CD14-positive monocyte (primary cell): ENCODE data around the gene BLM. TPM values are rescaled to one million over a fixed set of nuclear protein-coding genes. Genes with fewer than 3 reads are reported as not detected.
A peak's percentile ranks its signal among the peaks of the same experiment; 100 is the strongest.

ENCODE experiments used
- DNase-seq, 3 donors: peaks; one replicate each; pipeline ENCODE4 v3.0.0-alpha.2; 2011 to 2022
- H2AFZ ChIP-seq: 2 replicates; pipeline ENCODE4 v1.6.0; 2012; ENCODE audit warnings: mild to moderate bottlenecking, low read depth, low read length, inconsistent platforms; ENCODE audit not compliant: insufficient read depth, poor library complexity, severe bottlenecking
- H3K27ac ChIP-seq, 2 donors: 1 replicate in 1 of 2; 2 replicates in 1 of 2; pipeline ENCODE4 v1.5.1; 2012 to 2013; ENCODE audit warnings: low read length in 2 of 2, control low read depth in 1 of 2, inconsistent platforms in 1 of 2, low read depth in 1 of 2, mild to moderate bottlenecking in 1 of 2
- H3K27me3 ChIP-seq, 2 donors: one replicate each; pipeline versions ENCODE4 v1.6.0 to v1.6.1; 2011 to 2013; ENCODE audit warnings: low read length in 2 of 2; ENCODE audit not compliant: control insufficient read depth in 2 of 2, insufficient read depth in 2 of 2
- H3K36me3 ChIP-seq, 2 donors: replicated peaks in 1 of 2; 1 replicate in 1 of 2; 2 replicates in 1 of 2; pipeline versions ENCODE4 v1.5.1 to v1.6.1; 2012 to 2013; ENCODE audit warnings: low read length in 2 of 2, control low read depth in 1 of 2, inconsistent platforms in 1 of 2, mild to moderate bottlenecking in 1 of 2; ENCODE audit not compliant: insufficient read depth in 2 of 2, control insufficient read depth in 1 of 2
- H3K4me1 ChIP-seq, 2 donors: 1 replicate in 1 of 2; 2 replicates in 1 of 2; pipeline versions ENCODE4 v1.5.1 to v1.6.1; 2012 to 2013; ENCODE audit warnings: low read length in 2 of 2, control low read depth in 1 of 2, inconsistent platforms in 1 of 2, mild to moderate bottlenecking in 1 of 2, moderate library complexity in 1 of 2; ENCODE audit not compliant: insufficient read depth in 2 of 2, control insufficient read depth in 1 of 2
- H3K4me2 ChIP-seq: replicated peaks from 2 replicates; pipeline ENCODE3; 2012; ENCODE audit warnings: low read length, moderate library complexity, mild to moderate bottlenecking; ENCODE audit not compliant: poor library complexity, severe bottlenecking; ENCODE audit errors: extremely low read depth
- H3K4me3 ChIP-seq, 3 experiments: fragments of 200-600 bp in 1 of 3; sonication (generic) in 1 of 3; replicated peaks in 1 of 3; 1 replicate in 2 of 3; 2 replicates in 1 of 3; pipeline ENCODE4 v1.5.1; 2011 to 2013; ENCODE audit warnings: low read length in 3 of 3, mild to moderate bottlenecking in 3 of 3, control low read depth in 2 of 3, low read depth in 2 of 3, inconsistent platforms in 1 of 3, moderate library complexity in 1 of 3
- H3K79me2 ChIP-seq: 2 replicates; pipeline ENCODE4 v1.6.0; 2012; ENCODE audit warnings: mild to moderate bottlenecking, control low read depth, inconsistent platforms, low read length, moderate library complexity; ENCODE audit not compliant: insufficient read depth
- H3K9ac ChIP-seq: 2 replicates; pipeline ENCODE4 v1.6.0; 2017; ENCODE audit warnings: low read length, mild to moderate bottlenecking; ENCODE audit not compliant: insufficient read depth, poor library complexity, severe bottlenecking
- H3K9me3 ChIP-seq, 2 donors: replicated peaks in 1 of 2; 1 replicate in 1 of 2; 2 replicates in 1 of 2; pipeline versions ENCODE4 v1.5.1 to v1.6.1; 2012 to 2013; ENCODE audit warnings: low read length in 2 of 2, control low read depth in 1 of 2; ENCODE audit not compliant: control insufficient read depth in 1 of 2, insufficient read depth in 1 of 2
- H4K20me1 ChIP-seq: 2 replicates; pipeline ENCODE4 v1.6.0; 2012; ENCODE audit warnings: mild to moderate bottlenecking, low read length, control low read depth, moderate library complexity; ENCODE audit not compliant: insufficient read depth
- H3K27ac Mint-ChIP-seq, 7 donors: one replicate each; pipeline ENCODE4 v1.8.0; 2020; ENCODE audit warnings: mild to moderate bottlenecking in 7 of 7, mixed read lengths in 7 of 7, moderate library complexity in 6 of 7, inconsistent platforms in 2 of 7
- H3K27me3 Mint-ChIP-seq, 3 donors: one replicate each; pipeline ENCODE4 v1.8.0; 2021 to 2022; ENCODE audit warnings: low read depth in 3 of 3, mild to moderate bottlenecking in 3 of 3, mixed read lengths in 3 of 3, moderate library complexity in 3 of 3, inconsistent platforms in 1 of 3
- H3K36me3 Mint-ChIP-seq, 2 donors: one replicate each; pipeline ENCODE4 v1.8.0; 2020; ENCODE audit warnings: mixed read lengths in 2 of 2, inconsistent platforms in 1 of 2, mild to moderate bottlenecking in 1 of 2
- H3K4me1 Mint-ChIP-seq: one replicate; pipeline ENCODE4 v1.8.0; 2020; ENCODE audit warnings: mild to moderate bottlenecking, mixed read lengths
- H3K4me3 Mint-ChIP-seq, 2 donors: one replicate each; pipeline ENCODE4 v1.8.0; 2020; ENCODE audit warnings: mild to moderate bottlenecking in 2 of 2, mixed read lengths in 2 of 2, moderate library complexity in 1 of 2
- H3K9me3 Mint-ChIP-seq, 7 donors: one replicate each; pipeline ENCODE4 v1.8.0; 2020 to 2022; ENCODE audit warnings: mixed read lengths in 7 of 7, mild to moderate bottlenecking in 6 of 7, moderate library complexity in 6 of 7, inconsistent platforms in 2 of 7
- WGBS: methylation state at CpG from one replicate; pipeline ENCODE4 v1.1.5; 2013; ENCODE audit warnings: missing lambda C conversion rate; ENCODE audit not compliant: insufficient coverage; 5-methylcytosine and 5-hydroxymethylcytosine counted together
- intact Hi-C, 2 donors: fragments of 100-400 bp; cut with micrococcal nuclease; formaldehyde crosslinking; loops; one replicate each; pipeline versions ENCODE4 v1.15.0 to v1.15.1; 2023
- polyA plus RNA-seq, 3 donors: library from polyadenylated mRNA; depleted of rRNA in 1 of 3; unstranded in 2 of 3; stranded (reverse) in 1 of 3; fragments of 300-500 nt in 2 of 3; fragments of >200 nt in 1 of 3; fragmentation: Illumina TruSeq in 2 of 3; gene quantifications; 1 replicate in 2 of 3; 2 replicates in 1 of 3; pipeline ENCODE4 v1.2.3, GENCODE V29; 2012 to 2021
- TF ChIP-seq, protein P1 (sequence below): fragments of 200-600 bp; IDR thresholded peaks from one replicate; pipeline ENCODE4 v1.8.0; 2022; ENCODE audit warnings: antibody characterized with exemption, mild to moderate bottlenecking

The BLM gene
- polyA plus RNA-seq, 3 donors, result 0.69 to 2.3 (median 1.2) TPM

DNA sequence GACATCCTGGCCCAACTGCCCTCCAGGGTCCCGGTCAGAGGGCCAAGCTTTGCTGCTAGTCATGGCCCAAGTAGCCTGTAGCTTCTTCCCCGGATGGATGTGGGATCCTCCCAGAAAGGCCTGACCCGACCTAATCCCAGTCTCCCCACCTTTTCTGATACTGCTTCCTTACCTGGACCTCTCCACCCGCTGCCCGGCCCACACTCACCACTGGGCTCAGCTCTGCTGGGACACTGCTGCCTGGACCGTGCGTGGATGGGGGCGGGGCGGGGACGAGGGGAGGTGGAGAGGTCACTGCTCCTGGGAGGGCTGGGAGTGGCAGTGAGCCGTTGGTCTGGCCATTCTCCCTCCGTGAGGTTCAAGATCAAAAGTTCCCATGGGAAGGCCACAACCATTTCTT, 111.0 kb downstream of the BLM start:
- peak overlapping the region in 1 of 2 donors; percentile 20 for H3K27ac ChIP-seq

GRCh38 chr15:90829126-90829525, 112.0 kb downstream of the BLM start:
- H3K4me2 ChIP-seq, result peak overlapping the region; percentile 68
- H3K27ac ChIP-seq, result peak overlapping the region; percentile 84 to 98
- Mint-ChIP-seq H3K27ac (peak overlapping the region; percentile 98 to 100 (median 99)), H3K36me3 (no peaks in the 10 kb centered on the region), H3K27me3 (peaks cover 0 to 4% (median 0%) of the 10 kb centered on the region in 3 donors), H3K4me3 (no peak overlapping the region), H3K9me3 (peaks cover 0 to 5% (median 2%) of the 10 kb centered on the region in 7 donors), H3K4me1 (peaks cover 45% of the 10 kb centered on the region)
- H3K4me3 ChIP-seq, result peak overlapping the region in 1 of 3 experiments; percentile 53
- H2AFZ ChIP-seq, result no peak overlapping the region
- 85% methylated on average over 3 of the region's 6 CpGs for WGBS
- no peaks in the 10 kb centered on the region for H4K20me1 ChIP-seq
- no peaks in the 10 kb centered on the region for H3K36me3 ChIP-seq
- DNase-seq, result no peak
- no peaks in the 10 kb centered on the region for H3K27me3 ChIP-seq
- intact Hi-C loops, result no loop called here
- peak overlapping the region; percentile 67 for H3K9ac ChIP-seq
- TF ChIP-seq, protein P1, sequence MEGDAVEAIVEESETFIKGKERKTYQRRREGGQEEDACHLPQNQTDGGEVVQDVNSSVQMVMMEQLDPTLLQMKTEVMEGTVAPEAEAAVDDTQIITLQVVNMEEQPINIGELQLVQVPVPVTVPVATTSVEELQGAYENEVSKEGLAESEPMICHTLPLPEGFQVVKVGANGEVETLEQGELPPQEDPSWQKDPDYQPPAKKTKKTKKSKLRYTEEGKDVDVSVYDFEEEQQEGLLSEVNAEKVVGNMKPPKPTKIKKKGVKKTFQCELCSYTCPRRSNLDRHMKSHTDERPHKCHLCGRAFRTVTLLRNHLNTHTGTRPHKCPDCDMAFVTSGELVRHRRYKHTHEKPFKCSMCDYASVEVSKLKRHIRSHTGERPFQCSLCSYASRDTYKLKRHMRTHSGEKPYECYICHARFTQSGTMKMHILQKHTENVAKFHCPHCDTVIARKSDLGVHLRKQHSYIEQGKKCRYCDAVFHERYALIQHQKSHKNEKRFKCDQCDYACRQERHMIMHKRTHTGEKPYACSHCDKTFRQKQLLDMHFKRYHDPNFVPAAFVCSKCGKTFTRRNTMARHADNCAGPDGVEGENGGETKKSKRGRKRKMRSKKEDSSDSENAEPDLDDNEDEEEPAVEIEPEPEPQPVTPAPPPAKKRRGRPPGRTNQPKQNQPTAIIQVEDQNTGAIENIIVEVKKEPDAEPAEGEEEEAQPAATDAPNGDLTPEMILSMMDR, result no peak
- peaks cover 50 to 54% of the 10 kb centered on the region in 2 donors for H3K4me1 ChIP-seq
- no peaks in the 10 kb centered on the region for H3K9me3 ChIP-seq
- H3K79me2 ChIP-seq, result no peaks in the 10 kb centered on the region

More for the DNA sequence above, 111.0 kb downstream of the BLM start:
- no peak for DNase-seq
- H3K36me3 ChIP-seq, result no peaks in the 10 kb centered on the region
- no peak overlapping the region for H2AFZ ChIP-seq
- no peaks in the 10 kb centered on the region for H3K79me2 ChIP-seq
- no peak overlapping the region for H3K9ac ChIP-seq
- no peak overlapping the region for H3K4me2 ChIP-seq
- Mint-ChIP-seq H3K27ac (peak overlapping the region in 4 of 7 donors; percentile 13 to 81 (median 46)), H3K27me3 (peaks cover 0 to 4% (median 0%) of the 10 kb centered on the region in 3 donors), H3K4me1 (peaks cover 47% of the 10 kb centered on the region), H3K36me3 (no peaks in the 10 kb centered on the region), H3K9me3 (peaks cover 0 to 5% (median 2%) of the 10 kb centered on the region in 7 donors), H3K4me3 (no peak overlapping the region)
- no peaks in the 10 kb centered on the region for H3K27me3 ChIP-seq
- WGBS, result 99% methylated on average over 9 of the region's 12 CpGs
- peaks cover 56 to 60% of the 10 kb centered on the region in 2 donors for H3K4me1 ChIP-seq
- intact Hi-C loops, result no loop called here
- H3K4me3 ChIP-seq, result no peak overlapping the region
- TF ChIP-seq, protein P1, result no peak
- H4K20me1 ChIP-seq, result no peaks in the 10 kb centered on the region
- no peaks in the 10 kb centered on the region for H3K9me3 ChIP-seq
